ENCODE measurements around the gene CUL3. TPM values are rescaled to one million over a fixed set of nuclear protein-coding genes. Genes with fewer than 3 reads are reported as not detected.

The CUL3 gene
- total RNA-seq, 1 donor from 2014 or later, result 65.3 TPM

- Histone ChIP-seq H3K27ac (no peak overlapping the region), H3K27me3 (no peaks in the 10 kb centered on the region), H3K4me3 (no peak overlapping the region), H3K4me1 (peaks cover 34% of the 10 kb centered on the region), H3K9me3 (no peaks in the 10 kb centered on the region), H3K36me3 (no peaks in the 10 kb centered on the region)
- DNase-seq (ENCODE audit: extremely low spot score in 2 of 2), result no peak
- TF ChIP-seq POLR2A (IDR thresholded peaks at IDR 0.05), result no peak
- TF ChIP-seq CTCF (IDR thresholded peaks at IDR 0.05), result no peak
- TF ChIP-seq POLR2AphosphoS5 (IDR thresholded peaks at IDR 0.05; ENCODE audit: insufficient read depth in 1 of 2, low read depth in 1 of 2), result no peak
- intact Hi-C loops (cut with DNase I), result no loop called here
Measured at GRCh38 chr2:224546926-224547325, 38.2 kb downstream of the CUL3 start.

- no peak for DNase-seq (ENCODE audit: extremely low spot score in 2 of 2)
- Histone ChIP-seq H3K27ac (no peak overlapping the region), H3K4me1 (peaks cover 34% of the 10 kb centered on the region), H3K9me3 (no peaks in the 10 kb centered on the region), H3K4me3 (no peak overlapping the region), H3K36me3 (no peaks in the 10 kb centered on the region), H3K27me3 (no peaks in the 10 kb centered on the region)
- intact Hi-C loops (cut with DNase I), result no loop called here
- no peak for TF ChIP-seq POLR2AphosphoS5 (IDR thresholded peaks at IDR 0.05; ENCODE audit: insufficient read depth in 1 of 2, low read depth in 1 of 2)
- no peak for TF ChIP-seq CTCF (IDR thresholded peaks at IDR 0.05)
- no peak for TF ChIP-seq POLR2A (IDR thresholded peaks at IDR 0.05)
Measured at GRCh38 chr2:224545884-224546644, 39.1 kb downstream of the CUL3 start.

- peaks cover 34% of the 10 kb centered on the region for H3K4me1 ChIP-seq
- no peak overlapping the region for H3K4me3 ChIP-seq
- H3K36me3 ChIP-seq, result no peaks in the 10 kb centered on the region
- intact Hi-C loops (cut with DNase I), result no loop called here
- no peak for DNase-seq (ENCODE audit: extremely low spot score in 2 of 2)
- TF ChIP-seq CTCF (IDR thresholded peaks at IDR 0.05), result no peak
- no peak for TF ChIP-seq POLR2AphosphoS5 (IDR thresholded peaks at IDR 0.05; ENCODE audit: insufficient read depth in 1 of 2, low read depth in 1 of 2)
- no peak for TF ChIP-seq POLR2A (IDR thresholded peaks at IDR 0.05)
- H3K27me3 ChIP-seq, result no peaks in the 10 kb centered on the region
- H3K9me3 ChIP-seq, result no peaks in the 10 kb centered on the region
- H3K27ac ChIP-seq, result no peak overlapping the region
Measured at GRCh38 chr2:224543939-224544338, 41.2 kb downstream of the CUL3 start.

GRCh38 chr2:224538561-224539138 is 46.5 kb downstream of the CUL3 start:
- H3K27me3 ChIP-seq, result no peaks in the 10 kb centered on the region
- H3K9me3 ChIP-seq, result no peaks in the 10 kb centered on the region
- TF ChIP-seq POLR2AphosphoS5 (IDR thresholded peaks at IDR 0.05; ENCODE audit: insufficient read depth in 1 of 2, low read depth in 1 of 2), result no peak
- TF ChIP-seq POLR2A (IDR thresholded peaks at IDR 0.05), result no peak
- no peak for TF ChIP-seq CTCF (IDR thresholded peaks at IDR 0.05)
- no peaks in the 10 kb centered on the region for H3K36me3 ChIP-seq
- peaks cover 15% of the 10 kb centered on the region for H3K4me1 ChIP-seq
- intact Hi-C loops (cut with DNase I), result no loop called here
- no peak overlapping the region for H3K27ac ChIP-seq
- no peak overlapping the region for H3K4me3 ChIP-seq
- DNase-seq (ENCODE audit: extremely low spot score in 2 of 2), result no peak

- Histone ChIP-seq H3K27me3 (no peaks in the 10 kb centered on the region), H3K27ac (no peak overlapping the region), H3K4me3 (no peak overlapping the region), H3K4me1 (peaks cover 33% of the 10 kb centered on the region), H3K9me3 (no peaks in the 10 kb centered on the region), H3K36me3 (no peaks in the 10 kb centered on the region)
- TF ChIP-seq POLR2A (IDR thresholded peaks at IDR 0.05) (no peak), POLR2AphosphoS5 (IDR thresholded peaks at IDR 0.05; ENCODE audit: insufficient read depth in 1 of 2, low read depth in 1 of 2) (no peak), CTCF (IDR thresholded peaks at IDR 0.05) (no peak)
- no peak for DNase-seq (ENCODE audit: extremely low spot score in 2 of 2)
- intact Hi-C loops (cut with DNase I), result no loop called here
Measured at GRCh38 chr2:224532931-224533330, 52.2 kb downstream of the CUL3 start.

All from vagina (tissue), 2 donors.